ENCODE data around the gene TNIK.

GRCh38 chr3:171242951-171243350 lies 217.3 kb downstream of the TNIK start:
- TF ChIP-seq CTCF (IDR thresholded peaks at IDR 0.05; ENCODE audit: low read length) = no peak
- no peak for TF ChIP-seq EZH2 (IDR thresholded peaks at IDR 0.05; ENCODE audit: borderline replicate concordance, low read length)

Data from OCI-LY1 (cell line).